IPS-NIHi7 (cell line): ENCODE results near the gene DOCK9.

Experiments
- DNase-seq: peaks from one replicate; pipeline ENCODE4 v3.0.0; 2012; ENCODE audit warnings: mixed read lengths; ENCODE audit errors: extremely low spot score

The DOCK9 gene

GRCh38 chr13:98796798-98797197 lies 181.1 kb downstream of the DOCK9 start:
- DNase-seq: no peak

GRCh38 chr13:98796191-98796590 lies 181.7 kb downstream of the DOCK9 start:
- DNase-seq: no peak

GRCh38 chr13:98795220-98795619 lies 182.6 kb downstream of the DOCK9 start:
- no peak for DNase-seq

- no peak for DNase-seq
These were observed 183.4 kb downstream of the DOCK9 start for GRCh38 chr13:98794498-98794897.

- no peak for DNase-seq
These were observed 184.9 kb downstream of the DOCK9 start for GRCh38 chr13:98792785-98793495.

- DNase-seq: no peak
These were observed 185.5 kb downstream of the DOCK9 start for GRCh38 chr13:98792321-98792720.

GRCh38 chr13:98791611-98792010 lies 186.3 kb downstream of the DOCK9 start:
- no peak for DNase-seq

GRCh38 chr13:98787996-98788395 lies 189.9 kb downstream of the DOCK9 start:
- no peak for DNase-seq

- no peak for DNase-seq
These were observed 190.7 kb downstream of the DOCK9 start for GRCh38 chr13:98787173-98787572.

GRCh38 chr13:98786023-98786422 lies 191.8 kb downstream of the DOCK9 start:
- DNase-seq: no peak

GRCh38 chr13:98785405-98785804 lies 192.5 kb downstream of the DOCK9 start:
- no peak for DNase-seq

GRCh38 chr13:98784666-98785065 lies 193.2 kb downstream of the DOCK9 start:
- no peak for DNase-seq

- DNase-seq: no peak
These were observed 193.9 kb downstream of the DOCK9 start for GRCh38 chr13:98783856-98784478.

- DNase-seq: no peak
These were observed 195.2 kb downstream of the DOCK9 start for GRCh38 chr13:98782654-98783053.

- DNase-seq: no peak
These were observed 196.0 kb downstream of the DOCK9 start for GRCh38 chr13:98781905-98782304.

GRCh38 chr13:98781470-98781869 lies 196.4 kb downstream of the DOCK9 start:
- DNase-seq: no peak

- DNase-seq: no peak
These were observed 196.8 kb downstream of the DOCK9 start for GRCh38 chr13:98781045-98781444.

- DNase-seq: no peak
These were observed 197.4 kb downstream of the DOCK9 start for GRCh38 chr13:98780451-98780850.

GRCh38 chr13:98779695-98780094 lies 198.2 kb downstream of the DOCK9 start:
- DNase-seq: no peak

GRCh38 chr13:98778749-98779148 lies 199.1 kb downstream of the DOCK9 start:
- DNase-seq: no peak

GRCh38 chr13:98776644-98777043 lies 201.2 kb downstream of the DOCK9 start:
- no peak for DNase-seq

- no peak for DNase-seq
These were observed 201.8 kb downstream of the DOCK9 start for GRCh38 chr13:98775844-98776598.

- no peak for DNase-seq
These were observed 202.5 kb downstream of the DOCK9 start for GRCh38 chr13:98775386-98775785.
